Endothelial cell of umbilical vein (primary cell): ENCODE measurements around the gene NOXA1.

Experiments used
- CTCF ChIP-seq, 2 donors: IDR thresholded peaks; 1 replicate in 1 of 2; 2 replicates in 1 of 2; pipeline ENCODE4 v1.5.1; 2011; ENCODE audit warnings: low read length in 2 of 2, mild to moderate bottlenecking in 2 of 2, moderate library complexity in 2 of 2, control low read depth in 1 of 2, inconsistent platforms in 1 of 2, low read depth in 1 of 2; ENCODE audit not compliant: insufficient read depth in 1 of 2; ENCODE audit errors: extremely low read depth in 1 of 2
- EZH2 ChIP-seq: IDR thresholded peaks from 2 replicates; pipeline ENCODE4 v1.6.1; 2012; ENCODE audit warnings: borderline replicate concordance, low read depth, mild to moderate bottlenecking, moderate library complexity, low read length, inconsistent platforms; ENCODE audit not compliant: severe bottlenecking
- POLR2A ChIP-seq: IDR thresholded peaks from 2 replicates; pipeline ENCODE4 v1.6.1; 2012; ENCODE audit warnings: low read depth, mild to moderate bottlenecking, control low read depth, low read length
- POLR2AphosphoS5 ChIP-seq: IDR thresholded peaks from 2 replicates; pipeline ENCODE4 v1.6.1; 2012; ENCODE audit warnings: low read depth, mild to moderate bottlenecking, control low read depth, low read length, moderate library complexity; ENCODE audit not compliant: insufficient read depth

GRCh38 chr9:137373611-137373980, 49.6 kb upstream of the NOXA1 start:
- TF ChIP-seq CTCF (IDR thresholded peaks at IDR 0.05; ENCODE audit: extremely low read depth in 1 of 2, insufficient read depth in 1 of 2, low read depth in 1 of 2, low read length in 2 of 2) (no peak), EZH2 (no peak), POLR2A (no peak), POLR2AphosphoS5 (no peak)
